GM12878 (cell line): ENCODE data around the gene PLXNA2. TPM values are rescaled to one million over a fixed set of nuclear protein-coding genes. Genes with fewer than 3 reads are reported as not detected.

ENCODE experiments used
- ATAC-seq: fragments of 200-7000 bp; cut with Tn5 transposase; 3 replicates; pipeline ENCODE4 v1.9.1; 2020; ENCODE audit warnings: mild to moderate bottlenecking, moderate library complexity
- BruUV-seq: library from RNA; stranded (reverse); fragments of 400-500 nt; replicated peaks from 2 replicates; lab custom pipeline; 2021; lab: Mats Ljungman, UMichigan
- CTCF ChIA-PET: fragments of 300-600 bp; sonication (Branson Sonifier 250); formaldehyde crosslinking; extraction: SDS; loops from one replicate; lab custom pipeline; 2021; ENCODE audit warnings: inconsistent platforms; lab: Yijun Ruan, JAX
- POLR2A ChIA-PET: fragments of 350-600 bp; formaldehyde crosslinking; extraction: SDS; loops from one replicate; lab custom pipeline; 2021; ENCODE audit warnings: inconsistent platforms; lab: Charles Lee
- RAD21 ChIA-PET: fragments of 300-600 bp; sonication (Branson Sonifier 250); formaldehyde crosslinking; loops from one replicate; lab custom pipeline; 2023; ENCODE audit warnings: antibody characterized with exemption; ENCODE audit not compliant: unreplicated experiment; lab: Charles Lee
- SMC1A ChIA-PET: fragments of 300-600 bp; sonication (Branson Sonifier 250); formaldehyde crosslinking; loops from one replicate; lab custom pipeline; 2023; ENCODE audit not compliant: unreplicated experiment, uncharacterized antibody; lab: Charles Lee
- DNase-seq: peaks from one replicate; pipeline ENCODE4 v3.0.0-alpha.2; 2011; ENCODE audit warnings: low read depth, low spot score
- FAIRE-seq: peaks from 3 replicates; lab custom pipeline; 2011; peaks lifted over from hg19 to GRCh38; lab: Jason Lieb, UNC
- H2AFZ ChIP-seq: 2 replicates; pipeline ENCODE4 v1.6.0; 2011; ENCODE audit warnings: low read depth, low read length, control low read depth; ENCODE audit not compliant: control insufficient read depth
- H3K27ac ChIP-seq: 2 replicates; pipeline ENCODE4 v1.5.1; 2011; ENCODE audit warnings: control low read depth; ENCODE audit not compliant: control insufficient read depth, insufficient read depth
- H3K27me3 ChIP-seq, 2 experiments: replicated peaks in 1 of 2; 2 replicates each; pipeline versions ENCODE4 v1.6.0 to v1.6.1; 2011; ENCODE audit warnings: low read length in 1 of 2; ENCODE audit not compliant: control insufficient read depth in 2 of 2, insufficient read depth in 2 of 2
- H3K36me3 ChIP-seq, 2 experiments: 2 replicates each; pipeline ENCODE4 v1.5.1; 2011; ENCODE audit warnings: low read length in 1 of 2; ENCODE audit not compliant: control insufficient read depth in 2 of 2, insufficient read depth in 2 of 2
- H3K4me1 ChIP-seq: 2 replicates; pipeline ENCODE4 v1.6.1; 2011; ENCODE audit warnings: mild to moderate bottlenecking, low read length, moderate library complexity, mixed read lengths; ENCODE audit not compliant: control insufficient read depth, insufficient read depth
- H3K4me2 ChIP-seq: 2 replicates; pipeline ENCODE4 v1.6.0; 2011; ENCODE audit warnings: control low read depth; ENCODE audit not compliant: control insufficient read depth, insufficient read depth
- H3K4me3 ChIP-seq: fragments of 200-600 bp; sonication (generic); 2 replicates; pipeline ENCODE4 v1.5.1; 2016
- H3K79me2 ChIP-seq: 2 replicates; pipeline ENCODE4 v1.6.0; 2011; ENCODE audit warnings: low read length; ENCODE audit not compliant: control insufficient read depth, insufficient read depth
- H3K9ac ChIP-seq: 2 replicates; pipeline ENCODE4 v1.8.0; 2011; ENCODE audit warnings: low read length, control low read depth, mixed read lengths; ENCODE audit not compliant: control insufficient read depth, insufficient read depth
- H3K9me3 ChIP-seq: replicated peaks from 3 replicates; pipeline ENCODE4 v1.5.1; 2011; ENCODE audit warnings: mild to moderate bottlenecking, low read length; ENCODE audit not compliant: control insufficient read depth, insufficient read depth
- H4K20me1 ChIP-seq: 2 replicates; pipeline ENCODE4 v1.6.0; 2011; ENCODE audit not compliant: control insufficient read depth, insufficient read depth
- BCLAF1 ChIP-seq: fragments of 450-650 bp; IDR thresholded peaks from 2 replicates; pipeline ENCODE4 v1.6.1; 2017; ENCODE audit warnings: antibody characterized with exemption, mild to moderate bottlenecking, moderate library complexity
- IKZF2 ChIP-seq, 2 experiments: fragments of 450-650 bp; IDR thresholded peaks; 2 replicates each; pipeline ENCODE4 v1.6.1; 2017; ENCODE audit warnings: mild to moderate bottlenecking in 2 of 2, moderate library complexity in 2 of 2
- IRF3 ChIP-seq: fragments of 450-650 bp; IDR thresholded peaks from 2 replicates; pipeline ENCODE4 v1.6.1; 2014; ENCODE audit warnings: mild to moderate bottlenecking
- RUNX3 ChIP-seq: IDR thresholded peaks from 2 replicates; pipeline ENCODE4 v1.6.1; 2012; ENCODE audit warnings: low read length, inconsistent platforms
- WGBS: methylation state at CpG from one replicate; pipeline ENCODE4 v1.1.6; 2016; ENCODE audit warnings: low lambda C conversion rate; ENCODE audit not compliant: insufficient replicate concordance, insufficient coverage; ENCODE audit errors: missing lambda C conversion rate; 5-methylcytosine and 5-hydroxymethylcytosine counted together
- in situ Hi-C: fragments of 300-500 bp; cut with MboI; formaldehyde crosslinking; loops from 9 replicates; pipeline ENCODE4 v1.14.3; 2018; ENCODE audit warnings: mixed read lengths
- intact Hi-C: fragments of 100-400 bp; cut with micrococcal nuclease; formaldehyde crosslinking; loops from one replicate; pipeline ENCODE4 v1.14.2; 2022; ENCODE audit not compliant: unreplicated experiment
- polyA plus RNA-seq, 11 experiments: library from polyadenylated mRNA; depleted of rRNA in 4 of 11; unstranded in 6 of 11; stranded (reverse) in 5 of 11; fragments of >200 nt; fragmentation: Nextera tagmentation in 4 of 11; fragmentation: Illumina TruSeq in 1 of 11; extraction: Ambion mirVana in 4 of 11; extraction: Trizol in 1 of 11; gene quantifications; 1 replicate in 1 of 11; 2 replicates in 10 of 11; pipeline versions ENCODE4 v1.2.1 to v1.2.3, GENCODE V29; 2011 to 2016; ENCODE audit warnings: inconsistent platforms in 2 of 11, missing spikeins in 2 of 11, low read depth in 1 of 11
- total RNA-seq, 4 experiments: library from RNA; depleted of rRNA in 3 of 4; stranded (reverse); fragments of >200 nt in 3 of 4; fragmentation: Illumina TruSeq in 1 of 4; extraction: Trizol in 1 of 4; gene quantifications; 2 replicates each; pipeline versions ENCODE4 v1.2.1 to v1.2.3, GENCODE V29; 2013 to 2021
- TF ChIP-seq, protein P1 (sequence below): fragments of 450-650 bp; IDR thresholded peaks from 2 replicates; pipeline ENCODE4 v1.6.1; 2018; ENCODE audit warnings: borderline replicate concordance, mild to moderate bottlenecking; ENCODE audit not compliant: partially characterized antibody

The PLXNA2 gene
- total and polyA plus RNA-seq, 10 of the 15 experiments (the other 5 are each of a cell fraction or from before 2014, with no cell fraction given) = under 0.01 to 0.08 (median 0.07) TPM; not detected in 4

DNA sequence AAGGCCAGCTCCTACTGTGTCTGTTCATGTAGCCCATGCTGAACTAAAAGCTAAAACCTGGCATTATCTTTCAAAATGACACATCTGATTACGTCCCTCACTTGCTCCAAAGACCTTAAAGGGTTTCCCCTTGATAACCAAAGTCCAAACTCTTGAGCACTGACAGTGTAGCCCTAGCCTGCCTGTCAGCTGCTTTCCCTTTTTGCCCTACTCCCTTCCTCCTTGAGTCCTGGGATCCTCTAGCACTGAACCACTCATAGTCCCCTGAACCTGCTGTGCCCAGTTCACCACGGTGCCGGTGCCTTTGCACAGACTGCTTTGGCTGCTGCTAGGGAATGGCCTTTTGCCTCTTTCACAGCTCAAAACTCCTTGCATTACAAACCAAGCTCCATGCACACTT, 67.5 kb downstream of the PLXNA2 start:
- no peaks in the 10 kb centered on the region for H3K9me3 ChIP-seq
- ChIA-PET POLR2A (interaction anchor here (0.9 to 3.7 kb wide), 2 partner anchors 11 to 13 kb away, joined by 3 to 17 read pairs; no protein-coding TSS in a partner anchor), RAD21 (interaction anchor here (0.6 to 4.8 kb wide), 3 partner anchors 12 to 1634 kb away, joined by 3 to 40 read pairs (median 3); partner anchors contain the start of gene PLXNA2), SMC1A (interaction anchor here (0.6 to 2.2 kb wide), 6 partner anchors 9 to 60 kb away, joined by 3 to 16 read pairs (median 5); no protein-coding TSS in a partner anchor), CTCF (interaction anchor here (0.7 to 3.0 kb wide), 3 partner anchors 11 to 69 kb away, joined by 3 to 18 read pairs (median 3); no protein-coding TSS in a partner anchor)
- ATAC-seq (no peak; the same call in 2 of the 3 replicates), FAIRE-seq (no peak), DNase-seq (no peak)
- no peaks in the 10 kb centered on the region; a peak in 1 of 4 replicates for H3K27me3 ChIP-seq
- no peak overlapping the region for H3K4me2 ChIP-seq
- 48% methylated on average over 3 of the region's 3 CpGs for WGBS
- H2AFZ ChIP-seq = no peak overlapping the region
- no peak overlapping the region for H3K27ac ChIP-seq
- TF ChIP-seq, protein P1, sequence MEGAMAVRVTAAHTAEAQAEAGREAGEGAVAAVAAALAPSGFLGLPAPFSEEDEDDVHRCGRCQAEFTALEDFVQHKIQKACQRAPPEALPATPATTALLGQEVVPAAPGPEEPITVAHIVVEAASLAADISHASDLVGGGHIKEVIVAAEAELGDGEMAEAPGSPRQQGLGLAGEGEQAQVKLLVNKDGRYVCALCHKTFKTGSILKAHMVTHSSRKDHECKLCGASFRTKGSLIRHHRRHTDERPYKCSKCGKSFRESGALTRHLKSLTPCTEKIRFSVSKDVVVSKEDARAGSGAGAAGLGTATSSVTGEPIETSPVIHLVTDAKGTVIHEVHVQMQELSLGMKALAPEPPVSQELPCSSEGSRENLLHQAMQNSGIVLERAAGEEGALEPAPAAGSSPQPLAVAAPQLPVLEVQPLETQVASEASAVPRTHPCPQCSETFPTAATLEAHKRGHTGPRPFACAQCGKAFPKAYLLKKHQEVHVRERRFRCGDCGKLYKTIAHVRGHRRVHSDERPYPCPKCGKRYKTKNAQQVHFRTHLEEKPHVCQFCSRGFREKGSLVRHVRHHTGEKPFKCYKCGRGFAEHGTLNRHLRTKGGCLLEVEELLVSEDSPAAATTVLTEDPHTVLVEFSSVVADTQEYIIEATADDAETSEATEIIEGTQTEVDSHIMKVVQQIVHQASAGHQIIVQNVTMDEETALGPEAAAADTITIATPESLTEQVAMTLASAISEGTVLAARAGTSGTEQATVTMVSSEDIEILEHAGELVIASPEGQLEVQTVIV = no peak
- peak in 1 of 2 experiments; percentile 31; a peak in 1 of 4 replicates for TF ChIP-seq IKZF2 (IDR thresholded peaks at IDR 0.05)
- in situ Hi-C loops (no loop called here), intact Hi-C loops (no loop called here)
- H3K4me3 ChIP-seq = no peak overlapping the region
- peaks cover 2% of the 10 kb centered on the region; the same call in 1 of the 2 replicates for H3K4me1 ChIP-seq
- H3K36me3 ChIP-seq = no peaks in the 10 kb centered on the region
- H4K20me1 ChIP-seq = no peaks in the 10 kb centered on the region
- no TSS peak for BruUV-seq
- H3K79me2 ChIP-seq = no peaks in the 10 kb centered on the region
- no peak overlapping the region for H3K9ac ChIP-seq

DNA sequence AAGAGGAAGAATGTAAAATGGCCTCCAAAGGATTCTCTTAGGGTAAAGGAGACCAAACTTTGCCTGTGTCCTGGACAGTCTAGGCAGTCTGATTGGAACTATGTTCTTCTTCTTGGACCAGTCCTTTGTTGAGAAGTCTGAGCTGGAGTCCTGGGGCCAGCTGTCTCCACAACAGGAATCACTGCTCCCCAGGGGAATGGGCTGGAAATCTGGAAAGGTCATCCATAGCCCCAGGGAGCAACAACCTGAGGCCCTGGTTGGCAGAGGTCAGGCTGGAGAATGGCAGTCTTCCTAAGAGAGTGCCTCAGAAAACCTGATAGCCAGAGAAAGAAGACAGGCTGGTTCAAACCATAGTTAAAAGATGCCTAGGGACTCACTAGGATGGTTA, 68.7 kb downstream of the PLXNA2 start:
- H4K20me1 ChIP-seq = no peaks in the 10 kb centered on the region
- no peak for TF ChIP-seq BCLAF1
- no peak for TF ChIP-seq RUNX3
- TF ChIP-seq IRF3 = no peak
- TF ChIP-seq, all 136 proteins: peak for 0
- BruUV-seq = no TSS peak
- in situ Hi-C loops = no loop called here
- no peaks in the 10 kb centered on the region for H3K36me3 ChIP-seq
- H3K9ac ChIP-seq = no peak overlapping the region
- H3K27ac ChIP-seq = no peak overlapping the region
- FAIRE-seq (no peak), DNase-seq (no peak), ATAC-seq (no peak)
- H3K4me1 ChIP-seq = peaks cover 2% of the 10 kb centered on the region; the same call in 1 of the 2 replicates
- POLR2A ChIA-PET = no interaction called here
- intact Hi-C loops = no loop called here
- SMC1A ChIA-PET = interaction anchor here (1.5 to 2.2 kb wide), 2 partner anchors 10 to 43 kb away, joined by 6 read pairs; no protein-coding TSS in a partner anchor
- H3K27me3 ChIP-seq = no peaks in the 10 kb centered on the region; a peak in 1 of 4 replicates
- CTCF ChIA-PET = interaction anchor here (0.6 to 1.1 kb wide), 3 partner anchors 12 to 64 kb away, joined by 3 read pairs; no protein-coding TSS in a partner anchor
- H3K9me3 ChIP-seq = no peaks in the 10 kb centered on the region
- no peak overlapping the region for H2AFZ ChIP-seq
- H3K4me2 ChIP-seq = no peak overlapping the region
- H3K4me3 ChIP-seq = no peak overlapping the region
- no peaks in the 10 kb centered on the region for H3K79me2 ChIP-seq
- RAD21 ChIA-PET = no interaction called here
